CD14-positive monocyte (primary cell): ENCODE results near the gene PSG5. TPM values are rescaled to one million over a fixed set of nuclear protein-coding genes. Genes with fewer than 3 reads are reported as not detected.
"Not testable (repeated sequence)": the region's sequence is repeated elsewhere in the genome, so short reads cannot be mapped to it uniquely, and the experiment has no call there.

Experiments
- DNase-seq, 3 donors: peaks; one replicate each; pipeline ENCODE4 v3.0.0-alpha.2; 2011 to 2022
- H2AFZ ChIP-seq: 2 replicates; pipeline ENCODE4 v1.6.0; 2012; ENCODE audit warnings: mild to moderate bottlenecking, low read depth, low read length, inconsistent platforms; ENCODE audit not compliant: insufficient read depth, poor library complexity, severe bottlenecking
- H3K27ac ChIP-seq, 2 donors: 1 replicate in 1 of 2; 2 replicates in 1 of 2; pipeline ENCODE4 v1.5.1; 2012 to 2013; ENCODE audit warnings: low read length in 2 of 2, control low read depth in 1 of 2, inconsistent platforms in 1 of 2, low read depth in 1 of 2, mild to moderate bottlenecking in 1 of 2
- H3K27me3 ChIP-seq, 2 donors: one replicate each; pipeline versions ENCODE4 v1.6.0 to v1.6.1; 2011 to 2013; ENCODE audit warnings: low read length in 2 of 2; ENCODE audit not compliant: control insufficient read depth in 2 of 2, insufficient read depth in 2 of 2
- H3K36me3 ChIP-seq, 2 donors: replicated peaks in 1 of 2; 1 replicate in 1 of 2; 2 replicates in 1 of 2; pipeline versions ENCODE4 v1.5.1 to v1.6.1; 2012 to 2013; ENCODE audit warnings: low read length in 2 of 2, control low read depth in 1 of 2, inconsistent platforms in 1 of 2, mild to moderate bottlenecking in 1 of 2; ENCODE audit not compliant: insufficient read depth in 2 of 2, control insufficient read depth in 1 of 2
- H3K4me1 ChIP-seq, 2 donors: 1 replicate in 1 of 2; 2 replicates in 1 of 2; pipeline versions ENCODE4 v1.5.1 to v1.6.1; 2012 to 2013; ENCODE audit warnings: low read length in 2 of 2, control low read depth in 1 of 2, inconsistent platforms in 1 of 2, mild to moderate bottlenecking in 1 of 2, moderate library complexity in 1 of 2; ENCODE audit not compliant: insufficient read depth in 2 of 2, control insufficient read depth in 1 of 2
- H3K4me2 ChIP-seq: replicated peaks from 2 replicates; pipeline ENCODE3; 2012; ENCODE audit warnings: low read length, moderate library complexity, mild to moderate bottlenecking; ENCODE audit not compliant: poor library complexity, severe bottlenecking; ENCODE audit errors: extremely low read depth
- H3K4me3 ChIP-seq, 3 experiments: fragments of 200-600 bp in 1 of 3; sonication (generic) in 1 of 3; replicated peaks in 1 of 3; 1 replicate in 2 of 3; 2 replicates in 1 of 3; pipeline ENCODE4 v1.5.1; 2011 to 2013; ENCODE audit warnings: low read length in 3 of 3, mild to moderate bottlenecking in 3 of 3, control low read depth in 2 of 3, low read depth in 2 of 3, inconsistent platforms in 1 of 3, moderate library complexity in 1 of 3
- H3K79me2 ChIP-seq: 2 replicates; pipeline ENCODE4 v1.6.0; 2012; ENCODE audit warnings: mild to moderate bottlenecking, control low read depth, inconsistent platforms, low read length, moderate library complexity; ENCODE audit not compliant: insufficient read depth
- H3K9ac ChIP-seq: 2 replicates; pipeline ENCODE4 v1.6.0; 2017; ENCODE audit warnings: low read length, mild to moderate bottlenecking; ENCODE audit not compliant: insufficient read depth, poor library complexity, severe bottlenecking
- H3K9me3 ChIP-seq, 2 donors: replicated peaks in 1 of 2; 1 replicate in 1 of 2; 2 replicates in 1 of 2; pipeline versions ENCODE4 v1.5.1 to v1.6.1; 2012 to 2013; ENCODE audit warnings: low read length in 2 of 2, control low read depth in 1 of 2; ENCODE audit not compliant: control insufficient read depth in 1 of 2, insufficient read depth in 1 of 2
- H4K20me1 ChIP-seq: 2 replicates; pipeline ENCODE4 v1.6.0; 2012; ENCODE audit warnings: mild to moderate bottlenecking, low read length, control low read depth, moderate library complexity; ENCODE audit not compliant: insufficient read depth
- H3K27ac Mint-ChIP-seq, 7 donors: one replicate each; pipeline ENCODE4 v1.8.0; 2020; ENCODE audit warnings: mild to moderate bottlenecking in 7 of 7, mixed read lengths in 7 of 7, moderate library complexity in 6 of 7, inconsistent platforms in 2 of 7
- H3K27me3 Mint-ChIP-seq, 3 donors: one replicate each; pipeline ENCODE4 v1.8.0; 2021 to 2022; ENCODE audit warnings: low read depth in 3 of 3, mild to moderate bottlenecking in 3 of 3, mixed read lengths in 3 of 3, moderate library complexity in 3 of 3, inconsistent platforms in 1 of 3
- H3K36me3 Mint-ChIP-seq, 2 donors: one replicate each; pipeline ENCODE4 v1.8.0; 2020; ENCODE audit warnings: mixed read lengths in 2 of 2, inconsistent platforms in 1 of 2, mild to moderate bottlenecking in 1 of 2
- H3K4me1 Mint-ChIP-seq: one replicate; pipeline ENCODE4 v1.8.0; 2020; ENCODE audit warnings: mild to moderate bottlenecking, mixed read lengths
- H3K4me3 Mint-ChIP-seq, 2 donors: one replicate each; pipeline ENCODE4 v1.8.0; 2020; ENCODE audit warnings: mild to moderate bottlenecking in 2 of 2, mixed read lengths in 2 of 2, moderate library complexity in 1 of 2
- H3K9me3 Mint-ChIP-seq, 7 donors: one replicate each; pipeline ENCODE4 v1.8.0; 2020 to 2022; ENCODE audit warnings: mixed read lengths in 7 of 7, mild to moderate bottlenecking in 6 of 7, moderate library complexity in 6 of 7, inconsistent platforms in 2 of 7
- CTCF ChIP-seq: fragments of 200-600 bp; IDR thresholded peaks from one replicate; pipeline ENCODE4 v1.8.0; 2022; ENCODE audit warnings: antibody characterized with exemption, mild to moderate bottlenecking
- WGBS: methylation state at CpG from one replicate; pipeline ENCODE4 v1.1.5; 2013; ENCODE audit warnings: missing lambda C conversion rate; ENCODE audit not compliant: insufficient coverage; 5-methylcytosine and 5-hydroxymethylcytosine counted together
- intact Hi-C, 2 donors: fragments of 100-400 bp; cut with micrococcal nuclease; formaldehyde crosslinking; loops; one replicate each; pipeline versions ENCODE4 v1.15.0 to v1.15.1; 2023
- polyA plus RNA-seq, 3 donors: library from polyadenylated mRNA; depleted of rRNA in 1 of 3; unstranded in 2 of 3; stranded (reverse) in 1 of 3; fragments of 300-500 nt in 2 of 3; fragments of >200 nt in 1 of 3; fragmentation: Illumina TruSeq in 2 of 3; gene quantifications; 1 replicate in 2 of 3; 2 replicates in 1 of 3; pipeline ENCODE4 v1.2.3, GENCODE V29; 2012 to 2021

PSG5 gene
- polyA plus RNA-seq, 3 donors: not detected

DNA sequence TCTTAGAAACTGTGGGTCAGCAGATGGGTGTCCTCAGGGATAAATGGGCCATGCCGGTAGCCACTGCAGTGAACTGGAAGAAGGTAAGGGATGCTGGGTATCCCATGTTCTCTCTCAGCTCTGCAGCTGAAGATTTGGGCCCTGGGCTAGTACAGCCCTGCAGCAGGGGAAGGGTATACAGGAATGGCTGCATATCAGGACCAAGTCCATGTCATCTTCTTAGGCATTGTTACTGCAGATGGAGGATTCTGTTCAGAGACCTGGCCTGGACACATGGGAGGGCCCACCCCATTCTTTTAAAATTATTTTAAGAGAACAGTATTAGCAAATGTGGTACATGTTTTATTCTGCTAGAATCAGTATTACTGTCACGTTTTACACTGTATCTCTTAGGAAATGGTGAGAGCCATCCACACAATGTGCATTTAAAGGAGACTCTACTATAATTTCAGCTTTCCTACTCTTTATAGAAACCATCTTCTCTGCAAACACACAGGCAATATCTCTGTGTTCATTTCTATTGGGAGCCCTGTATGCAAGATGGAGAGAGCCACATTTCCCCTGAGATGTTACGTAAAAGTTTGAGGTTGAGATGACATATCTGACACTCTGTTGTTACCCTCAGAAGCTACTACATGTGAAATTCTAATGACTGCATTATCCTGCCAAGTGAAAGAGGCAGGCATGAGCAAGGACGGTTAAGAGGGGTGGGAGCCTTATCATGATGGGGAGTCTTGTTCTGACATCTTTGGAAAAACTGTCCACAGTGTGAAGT, 6.2 kb upstream of the PSG5 start:
- H3K27me3 Mint-ChIP-seq, H3K4me1 Mint-ChIP-seq, DNase-seq, H3K27ac Mint-ChIP-seq, H3K4me2 ChIP-seq, H3K79me2 ChIP-seq, H4K20me1 ChIP-seq, H3K4me3 ChIP-seq, H3K9ac ChIP-seq, H2AFZ ChIP-seq, H3K9me3 Mint-ChIP-seq, H3K36me3 ChIP-seq, H3K9me3 ChIP-seq, H3K27ac ChIP-seq, H3K4me1 ChIP-seq, H3K4me3 Mint-ChIP-seq, H3K36me3 Mint-ChIP-seq, intact Hi-C loops, H3K27me3 ChIP-seq: not testable (repeated sequence)
- WGBS: 80% methylated on average over 2 of the region's 4 CpGs

DNA sequence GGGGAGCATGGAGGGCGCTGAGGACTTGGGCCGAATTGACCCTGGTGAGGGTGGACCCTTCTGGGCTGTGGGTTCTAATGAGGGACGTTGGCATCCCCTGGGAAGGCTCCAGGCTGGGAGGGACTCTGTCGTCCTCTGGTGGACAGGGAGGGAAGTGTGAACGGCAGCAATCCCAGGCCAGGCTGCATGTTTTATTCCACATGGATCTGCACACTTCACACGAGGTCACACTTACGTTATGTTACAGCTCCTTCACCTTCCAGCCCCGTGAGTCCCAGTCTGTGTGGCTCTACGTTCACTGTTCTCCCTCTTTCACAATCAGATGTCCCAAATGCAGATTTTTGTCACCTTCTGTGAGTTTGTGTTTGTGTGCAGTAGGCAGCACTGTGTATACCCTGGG, 1.8 kb upstream of the PSG5 start:
- H3K27ac Mint-ChIP-seq, H3K36me3 ChIP-seq, H3K4me1 ChIP-seq, H3K27me3 ChIP-seq, DNase-seq, H3K4me1 Mint-ChIP-seq, intact Hi-C loops, H3K9me3 ChIP-seq, H3K4me2 ChIP-seq, H2AFZ ChIP-seq, H3K9ac ChIP-seq, H3K9me3 Mint-ChIP-seq, H4K20me1 ChIP-seq, H3K27me3 Mint-ChIP-seq, H3K27ac ChIP-seq, H3K79me2 ChIP-seq, H3K36me3 Mint-ChIP-seq, H3K4me3 Mint-ChIP-seq, H3K4me3 ChIP-seq: not testable (repeated sequence)
- 63% methylated on average over 3 of the region's 9 CpGs for WGBS
- peak; percentile 15 for TF ChIP-seq CTCF

DNA sequence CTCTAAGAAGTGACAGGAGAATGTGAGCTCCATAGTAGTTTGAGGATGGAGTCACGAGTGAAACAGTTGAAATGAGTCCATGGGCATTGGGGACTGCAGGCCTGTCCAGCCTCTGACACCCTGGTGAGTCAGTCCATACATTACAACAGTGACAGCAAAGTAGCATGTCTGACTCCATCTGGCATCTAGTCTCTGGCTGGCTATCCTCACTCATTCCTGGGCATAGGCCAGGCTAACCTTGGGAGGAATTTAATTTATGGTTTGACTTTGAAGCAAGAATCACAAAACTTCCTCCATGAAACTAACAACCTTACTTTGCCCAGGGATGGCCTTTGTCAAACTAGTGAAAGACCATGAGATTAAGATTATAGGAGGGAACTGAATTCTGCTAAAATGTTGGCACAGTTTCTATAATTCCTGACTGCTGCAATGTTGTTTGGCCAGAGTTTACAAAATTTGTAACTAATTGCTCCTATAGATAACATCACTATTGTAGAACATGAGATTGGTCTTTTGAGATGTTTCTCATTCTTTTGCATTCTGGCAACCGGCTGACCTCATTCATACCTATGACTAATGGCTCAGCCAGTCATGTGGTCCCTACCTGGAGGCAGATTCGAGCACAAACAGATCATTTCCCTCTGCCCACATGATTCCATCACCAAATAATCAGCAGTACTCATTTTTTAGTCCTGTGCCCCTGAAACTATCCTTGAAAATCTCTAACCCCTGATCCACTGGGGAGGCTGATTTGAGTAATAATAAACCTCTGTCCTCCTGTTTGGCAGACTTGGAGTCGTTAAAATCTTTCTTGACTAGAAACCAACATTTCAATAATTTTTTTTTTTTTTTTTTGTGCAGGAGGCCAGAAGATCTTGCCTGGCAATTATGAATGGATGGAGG, 4.2 kb downstream of the PSG5 start:
- no CpG with 5 or more reads among the region's 4 CpGs for WGBS
- H3K4me2 ChIP-seq, H3K36me3 ChIP-seq, H3K4me1 Mint-ChIP-seq, H3K27me3 ChIP-seq, H3K79me2 ChIP-seq, H3K27ac Mint-ChIP-seq, H3K9me3 ChIP-seq, H3K27me3 Mint-ChIP-seq, H4K20me1 ChIP-seq, H3K4me3 Mint-ChIP-seq, H3K36me3 Mint-ChIP-seq, H3K27ac ChIP-seq, DNase-seq, H3K9ac ChIP-seq, H3K4me3 ChIP-seq, intact Hi-C loops, H2AFZ ChIP-seq, H3K4me1 ChIP-seq, H3K9me3 Mint-ChIP-seq: not testable (repeated sequence)
